HUES64 (cell line): Measurements from ENCODE around the gene SUFU.

ENCODE experiments used
- H3K27ac ChIP-seq: 2 replicates; pipeline ENCODE4 v1.7.0; 2013; ENCODE audit warnings: low read depth, low read length, inconsistent platforms
- H3K27me3 ChIP-seq: 2 replicates; pipeline ENCODE4 v1.6.1; 2013; ENCODE audit warnings: mild to moderate bottlenecking, low read length; ENCODE audit not compliant: insufficient read depth
- H3K36me3 ChIP-seq: 2 replicates; pipeline ENCODE4 v1.6.1; 2013; ENCODE audit warnings: mild to moderate bottlenecking, low read length; ENCODE audit not compliant: insufficient read depth
- H3K4me1 ChIP-seq: 2 replicates; pipeline ENCODE4 v1.6.1; 2013; ENCODE audit warnings: mild to moderate bottlenecking, low read length, moderate library complexity; ENCODE audit not compliant: insufficient read depth
- H3K4me3 ChIP-seq: 2 replicates; pipeline ENCODE4 v1.5.1; 2013; ENCODE audit warnings: mild to moderate bottlenecking, low read length, moderate library complexity
- H3K9ac ChIP-seq: 2 replicates; pipeline ENCODE4 v1.6.1; 2013; ENCODE audit warnings: mild to moderate bottlenecking, low read depth, low read length
- H3K9me3 ChIP-seq: 2 replicates; pipeline ENCODE4 v1.6.1; 2013; ENCODE audit warnings: low read depth, low read length; ENCODE audit not compliant: insufficient read depth
- WGBS: fragments of 150-250, 120-280 bp; methylation state at CpG from one replicate; pipeline ENCODE4 v1.1.7; 2013; ENCODE audit warnings: missing lambda C conversion rate; 5-methylcytosine and 5-hydroxymethylcytosine counted together

The SUFU gene

DNA sequence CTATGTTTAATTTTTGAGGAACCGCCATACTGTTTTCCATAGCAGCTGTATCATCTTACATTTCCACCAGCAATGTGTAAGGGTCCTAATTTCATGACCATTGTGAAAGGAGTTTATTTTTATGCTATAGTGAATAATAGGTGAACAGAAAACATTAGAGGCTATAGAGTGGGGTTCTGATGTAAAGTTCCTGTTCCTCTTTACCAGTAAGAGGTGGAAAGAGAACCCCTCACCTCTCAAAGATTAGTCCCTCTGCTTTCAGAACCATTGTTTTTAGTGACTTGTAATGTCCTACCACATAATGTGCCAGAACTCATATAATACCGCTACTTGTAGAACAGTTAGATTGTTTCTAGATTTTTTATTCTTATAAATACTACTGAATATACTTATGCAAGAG is 34.2 kb downstream of the SUFU start:
- no peaks in the 10 kb centered on the region for H3K36me3 ChIP-seq
- no peak overlapping the region for H3K9ac ChIP-seq
- no peak overlapping the region for H3K27ac ChIP-seq
- no peaks in the 10 kb centered on the region for H3K27me3 ChIP-seq
- H3K9me3 ChIP-seq, result no peaks in the 10 kb centered on the region
- no peaks in the 10 kb centered on the region for H3K4me1 ChIP-seq
- H3K4me3 ChIP-seq, result no peak overlapping the region
- WGBS, result no CpG with 5 or more reads among the region's 2 CpGs

DNA sequence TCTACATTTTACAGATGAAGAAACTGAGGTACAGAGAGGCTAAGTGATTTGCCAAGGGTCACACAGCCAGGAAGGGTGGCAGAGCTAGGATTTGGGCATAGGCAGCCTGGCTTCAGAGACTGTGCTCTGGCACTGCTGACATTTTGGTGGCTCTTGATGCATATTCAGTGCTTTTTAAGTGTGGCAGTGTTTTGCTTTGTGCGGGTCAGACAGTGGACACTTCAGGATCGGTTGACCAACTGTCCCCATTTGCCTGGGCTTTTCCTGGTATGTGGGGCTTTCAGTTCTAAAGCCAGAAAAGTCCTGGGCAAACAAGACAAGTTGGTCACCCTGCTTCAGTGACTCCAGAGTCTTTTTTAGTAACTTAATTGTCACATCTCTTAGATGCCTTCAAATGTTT is 35.0 kb downstream of the SUFU start:
- Histone ChIP-seq H3K9ac (no peak overlapping the region), H3K36me3 (no peaks in the 10 kb centered on the region), H3K4me1 (no peaks in the 10 kb centered on the region), H3K4me3 (no peak overlapping the region), H3K27me3 (no peaks in the 10 kb centered on the region), H3K9me3 (no peaks in the 10 kb centered on the region), H3K27ac (no peak overlapping the region)
- WGBS, result 88% methylated on average over 2 of the region's 2 CpGs

DNA sequence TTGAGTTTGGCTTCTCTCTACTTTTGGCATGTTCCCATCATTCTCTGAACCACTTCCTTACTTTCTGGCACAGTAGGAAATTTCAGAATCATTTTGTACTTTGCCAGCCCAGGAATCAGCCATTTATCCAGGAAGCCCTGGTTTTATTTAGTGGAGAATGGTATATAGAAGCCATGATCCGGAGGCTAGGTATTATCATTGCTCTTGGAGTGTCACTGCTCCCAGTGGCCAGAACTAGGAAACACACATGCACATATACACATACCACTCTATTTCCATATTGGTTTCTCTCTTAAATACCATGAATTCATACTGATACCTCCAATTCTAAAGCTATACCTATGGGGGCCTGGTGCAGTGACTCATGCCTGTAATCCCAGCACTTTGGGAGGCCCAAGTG is 36.3 kb downstream of the SUFU start:
- Histone ChIP-seq H3K9ac (no peak overlapping the region), H3K9me3 (no peaks in the 10 kb centered on the region), H3K36me3 (no peaks in the 10 kb centered on the region), H3K4me3 (no peak overlapping the region), H3K27ac (no peak overlapping the region), H3K27me3 (no peaks in the 10 kb centered on the region), H3K4me1 (no peaks in the 10 kb centered on the region)
- 83% methylated on average over 1 of the region's 1 CpG for WGBS

DNA sequence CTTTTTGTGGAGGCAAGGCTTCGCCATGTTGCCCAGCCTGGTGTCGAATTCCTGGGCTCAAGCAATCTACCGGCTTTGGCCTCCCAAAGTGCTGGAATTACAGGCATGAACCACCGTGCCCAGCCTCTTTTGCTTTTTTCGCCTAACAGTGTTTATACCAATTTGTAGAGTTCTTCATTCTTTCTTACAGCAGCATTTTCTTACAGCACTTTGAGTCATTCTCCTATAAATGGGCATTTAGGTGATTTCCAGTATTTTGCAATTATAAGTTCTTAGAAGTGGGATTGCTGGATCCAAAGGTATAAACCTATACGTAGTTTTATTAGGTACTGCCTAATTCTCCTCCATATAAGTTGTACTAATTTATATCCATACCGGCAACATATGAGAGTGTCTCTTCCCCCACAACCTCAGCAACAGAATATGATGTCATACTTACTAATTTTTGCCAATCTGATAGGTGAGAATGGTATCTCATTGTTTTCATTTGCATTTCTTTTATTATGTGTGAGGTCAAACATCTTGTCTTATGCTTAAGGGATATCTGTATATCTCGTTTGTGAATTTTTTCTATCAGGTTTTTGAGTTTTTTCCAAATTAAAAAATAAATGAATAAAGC is 39.1 kb downstream of the SUFU start:
- no peak overlapping the region for H3K9ac ChIP-seq
- H3K36me3 ChIP-seq, result no peaks in the 10 kb centered on the region
- H3K4me1 ChIP-seq, result no peaks in the 10 kb centered on the region
- no peak overlapping the region for H3K4me3 ChIP-seq
- H3K27ac ChIP-seq, result no peak overlapping the region
- H3K9me3 ChIP-seq, result no peaks in the 10 kb centered on the region
- H3K27me3 ChIP-seq, result no peaks in the 10 kb centered on the region
- WGBS, result 94% methylated on average over 8 of the region's 8 CpGs

DNA sequence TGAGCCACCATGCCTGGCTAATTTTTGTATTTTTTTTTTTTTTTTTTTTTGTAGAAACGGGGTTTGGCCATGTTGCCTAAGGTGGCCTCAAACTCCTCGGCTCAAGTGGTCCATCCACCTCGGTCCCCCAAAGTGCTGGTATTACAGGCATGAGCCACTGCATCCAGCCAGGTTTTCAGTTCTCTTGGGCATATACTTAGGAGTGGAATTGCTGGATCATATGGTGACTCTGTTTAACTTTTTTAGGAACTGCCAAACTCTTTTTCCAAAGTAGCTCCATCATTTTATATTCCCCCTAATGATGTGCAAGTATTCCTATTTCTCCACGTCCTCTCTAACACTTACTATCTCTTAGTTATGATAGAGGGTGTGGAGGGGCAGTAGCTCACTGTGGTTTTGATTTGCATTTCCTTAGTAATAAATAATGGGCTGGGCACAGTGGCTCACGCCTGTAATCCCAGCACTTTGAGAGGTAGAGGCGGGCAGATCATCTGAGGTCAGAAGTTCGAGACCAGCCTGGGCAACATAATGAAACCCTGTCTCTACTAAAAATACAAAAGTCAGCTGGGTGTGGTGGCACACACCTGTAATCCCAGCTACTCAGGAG is 41.6 kb downstream of the SUFU start:
- Histone ChIP-seq H3K9me3 (no peaks in the 10 kb centered on the region), H3K9ac (no peak overlapping the region), H3K36me3 (no peaks in the 10 kb centered on the region), H3K27ac (no peak overlapping the region), H3K4me1 (no peaks in the 10 kb centered on the region), H3K27me3 (no peaks in the 10 kb centered on the region), H3K4me3 (no peak overlapping the region)
- WGBS, result 91% methylated on average over 6 of the region's 7 CpGs

DNA sequence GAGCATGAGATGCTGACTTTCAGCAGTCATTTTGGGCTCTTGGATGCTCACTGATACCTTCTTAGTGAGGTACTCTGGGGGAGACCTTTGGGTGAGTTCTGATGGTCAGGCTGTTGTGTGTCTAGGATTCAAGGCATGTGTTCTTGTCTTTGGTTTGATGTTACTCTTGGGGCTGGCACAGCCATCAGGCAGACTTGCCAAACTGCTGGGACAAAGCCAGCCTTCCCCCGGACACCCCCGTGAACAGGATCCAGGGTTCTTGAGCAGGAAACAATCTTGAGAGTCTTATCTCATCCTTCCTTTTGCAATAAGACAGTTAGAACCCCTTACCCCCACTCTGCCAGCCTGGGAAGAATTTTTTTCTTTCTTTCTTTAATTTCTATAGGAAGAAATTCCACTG is 42.2 kb downstream of the SUFU start:
- H3K27me3 ChIP-seq, result no peaks in the 10 kb centered on the region
- H3K4me3 ChIP-seq, result no peak overlapping the region
- no peak overlapping the region for H3K27ac ChIP-seq
- H3K4me1 ChIP-seq, result no peaks in the 10 kb centered on the region
- H3K9me3 ChIP-seq, result no peaks in the 10 kb centered on the region
- no peaks in the 10 kb centered on the region for H3K36me3 ChIP-seq
- WGBS, result 99% methylated on average over 2 of the region's 2 CpGs
- no peak overlapping the region for H3K9ac ChIP-seq

DNA sequence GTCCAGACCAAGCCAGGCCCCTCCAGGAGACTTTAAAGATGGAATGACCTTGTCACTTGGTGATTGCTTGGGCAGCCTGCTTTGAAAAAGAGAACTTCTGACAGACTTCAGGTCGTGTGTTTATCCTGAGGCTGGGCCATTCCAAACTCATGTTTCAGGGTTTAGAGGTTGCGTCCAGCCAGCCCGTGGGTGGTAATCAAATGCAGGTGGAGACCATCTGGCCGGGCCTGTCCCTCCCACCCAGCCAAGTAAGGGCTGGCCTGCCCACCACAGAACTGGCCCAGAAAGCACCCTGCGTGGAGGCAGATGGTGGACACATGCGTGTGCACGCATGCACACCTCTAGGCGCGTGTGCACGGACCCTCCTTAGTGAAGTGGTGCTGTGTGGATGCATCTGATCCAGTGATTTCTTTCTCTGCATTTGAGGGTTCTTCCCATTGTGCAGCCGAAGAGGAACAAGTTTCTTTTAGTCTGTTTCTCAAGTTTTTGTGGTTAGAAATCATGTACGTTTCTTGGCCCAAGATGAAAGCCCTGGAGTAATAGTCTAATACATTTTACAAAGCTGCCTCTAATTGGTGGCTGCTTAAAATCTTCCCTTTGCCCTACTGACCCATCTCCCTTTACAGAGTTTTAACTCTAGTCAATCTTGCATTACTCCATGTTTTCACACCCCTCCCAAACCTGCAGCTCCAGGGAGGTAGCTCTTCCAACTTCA is 43.0 kb downstream of the SUFU start:
- 85% methylated on average over 12 of the region's 12 CpGs for WGBS
- H3K4me1 ChIP-seq, result no peaks in the 10 kb centered on the region
- H3K27ac ChIP-seq, result no peak overlapping the region

DNA sequence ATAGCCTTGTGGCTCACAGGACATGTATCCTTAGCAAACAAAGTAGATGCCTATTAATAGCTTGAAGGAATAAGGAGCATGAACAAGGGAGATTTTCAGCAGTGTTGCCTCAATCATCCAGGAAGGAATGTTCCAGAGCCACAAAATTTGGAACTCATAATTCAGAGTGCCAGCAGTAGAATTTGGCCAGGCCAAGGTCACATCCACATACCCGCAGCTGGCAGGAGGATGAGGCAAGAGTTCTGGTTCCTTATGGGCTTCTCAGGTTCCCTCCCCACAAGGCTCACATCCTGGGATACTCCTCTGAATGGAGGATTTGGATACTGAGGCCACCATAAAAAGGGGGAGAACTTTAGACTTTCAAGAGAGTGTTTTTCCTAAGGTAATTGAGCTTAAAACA is 45.8 kb downstream of the SUFU start:
- Histone ChIP-seq H3K27me3 (no peaks in the 10 kb centered on the region), H3K4me1 (no peaks in the 10 kb centered on the region), H3K9ac (no peak overlapping the region), H3K36me3 (no peaks in the 10 kb centered on the region), H3K9me3 (no peaks in the 10 kb centered on the region), H3K27ac (no peak overlapping the region), H3K4me3 (no peak overlapping the region)
- 87% methylated on average over 1 of the region's 1 CpG for WGBS

More for the DNA sequence above, 43.0 kb downstream of the SUFU start:
- Histone ChIP-seq H3K36me3 (no peaks in the 10 kb centered on the region), H3K9me3 (no peaks in the 10 kb centered on the region), H3K9ac (no peak overlapping the region), H3K27me3 (no peaks in the 10 kb centered on the region), H3K4me3 (no peak overlapping the region)

DNA sequence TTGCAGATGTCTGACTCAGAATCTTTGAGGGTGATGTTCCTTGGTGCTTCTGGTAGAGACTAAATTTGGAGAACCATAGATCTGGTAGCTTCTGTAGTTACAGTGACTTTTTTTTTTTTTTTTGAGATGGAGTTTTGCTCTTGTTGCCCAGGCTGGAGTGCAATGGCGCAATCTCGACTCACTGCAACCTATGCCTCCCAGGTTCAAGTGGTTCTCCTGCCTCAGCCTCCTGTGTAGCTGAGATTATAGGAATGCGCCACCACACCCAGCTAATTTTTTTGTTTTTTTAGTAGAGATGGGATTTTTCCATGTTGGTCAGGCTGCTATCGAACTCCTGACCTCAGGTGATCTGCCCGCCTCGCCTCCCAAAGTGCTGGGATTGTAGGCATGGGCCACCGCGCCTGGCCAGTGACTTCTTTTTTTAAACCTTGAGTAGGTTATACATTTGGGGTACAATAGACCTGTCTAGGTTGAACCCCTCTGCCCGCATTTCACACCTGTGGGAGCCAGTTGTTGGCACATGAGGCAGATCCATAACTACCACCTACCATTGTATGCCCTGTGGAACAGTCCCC is 47.0 kb downstream of the SUFU start:
- H3K27me3 ChIP-seq, result no peaks in the 10 kb centered on the region
- H3K36me3 ChIP-seq, result no peaks in the 10 kb centered on the region
- WGBS, result 96% methylated on average over 9 of the region's 9 CpGs
- no peaks in the 10 kb centered on the region for H3K9me3 ChIP-seq
- no peak overlapping the region for H3K27ac ChIP-seq
- no peaks in the 10 kb centered on the region for H3K4me1 ChIP-seq
- H3K9ac ChIP-seq, result no peak overlapping the region
- no peak overlapping the region for H3K4me3 ChIP-seq

DNA sequence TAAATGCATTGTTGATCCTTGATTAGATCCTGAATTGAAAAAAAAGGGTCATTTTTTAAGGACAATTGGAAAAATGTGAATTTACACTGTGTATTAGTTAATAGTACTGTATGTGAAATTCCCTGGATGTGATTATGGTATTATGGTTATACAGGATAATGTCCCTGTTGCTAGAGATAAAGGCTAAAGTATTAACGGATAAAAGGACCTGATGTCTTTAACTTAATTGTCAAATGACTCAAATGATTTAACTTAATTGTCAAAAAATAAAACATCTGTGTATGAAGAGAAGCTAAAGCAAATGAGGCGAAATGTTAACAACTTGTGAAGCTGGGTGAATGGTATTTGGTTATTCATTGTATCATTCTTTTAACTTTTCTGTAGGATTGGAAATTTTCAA is 48.8 kb downstream of the SUFU start:
- H3K27ac ChIP-seq, result no peak overlapping the region
- H3K4me3 ChIP-seq, result no peak overlapping the region
- no peaks in the 10 kb centered on the region for H3K27me3 ChIP-seq
- no peak overlapping the region for H3K9ac ChIP-seq
- H3K9me3 ChIP-seq, result no peaks in the 10 kb centered on the region
- no peaks in the 10 kb centered on the region for H3K4me1 ChIP-seq
- no peaks in the 10 kb centered on the region for H3K36me3 ChIP-seq
- 94% methylated on average over 2 of the region's 2 CpGs for WGBS

DNA sequence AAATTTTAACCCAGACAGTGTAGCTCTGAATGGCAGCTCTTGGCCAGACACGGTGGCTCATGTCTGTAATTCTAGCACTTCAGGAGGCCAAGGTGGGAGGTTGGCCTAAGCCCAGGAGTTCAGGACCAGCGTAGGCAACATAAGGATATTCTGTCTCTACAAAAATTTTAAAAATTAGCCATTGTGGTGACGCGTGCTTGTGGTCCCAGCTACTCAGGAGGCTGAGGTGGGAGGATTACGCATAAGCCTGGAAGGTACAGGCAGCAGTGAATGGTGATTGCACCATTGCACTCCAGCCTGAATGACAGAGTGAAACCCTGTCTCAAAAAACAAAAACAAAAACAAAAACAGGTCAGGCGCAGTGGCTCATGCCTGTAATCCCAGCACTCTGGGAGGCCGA is 50.0 kb downstream of the SUFU start:
- Histone ChIP-seq H3K27ac (no peak overlapping the region), H3K4me1 (no peaks in the 10 kb centered on the region), H3K9ac (no peak overlapping the region), H3K36me3 (no peaks in the 10 kb centered on the region), H3K9me3 (no peaks in the 10 kb centered on the region), H3K27me3 (no peaks in the 10 kb centered on the region), H3K4me3 (no peak overlapping the region)
- 95% methylated on average over 7 of the region's 7 CpGs for WGBS
